GM12865 (cell line): ENCODE results near the gene HECTD1.

Experiments
- DNase-seq: peaks from one replicate; pipeline ENCODE4 v3.0.0; 2010; ENCODE audit warnings: low read depth
- H3K4me3 ChIP-seq: 2 replicates; pipeline ENCODE4 v1.5.1; 2011; ENCODE audit warnings: mild to moderate bottlenecking, low read depth, low read length, control low read depth
- CTCF ChIP-seq: IDR thresholded peaks from 2 replicates; pipeline ENCODE4 v1.5.1; 2011; ENCODE audit warnings: low read length, control low read depth, low read depth, inconsistent platforms; ENCODE audit not compliant: insufficient read depth; ENCODE audit errors: missing control alignments

The HECTD1 gene

GRCh38 chr14:31223331-31223730, 15.7 kb upstream of the HECTD1 start:
- H3K4me3 ChIP-seq, result no peak overlapping the region
- DNase-seq, result no peak
- TF ChIP-seq CTCF, result no peak

GRCh38 chr14:31222834-31223233, 15.2 kb upstream of the HECTD1 start:
- DNase-seq, result no peak
- TF ChIP-seq CTCF, result no peak

GRCh38 chr14:31221266-31221665, 13.7 kb upstream of the HECTD1 start:
- H3K4me3 ChIP-seq, result no peak overlapping the region
- TF ChIP-seq CTCF, result no peak
- no peak for DNase-seq

More at GRCh38 chr14:31222834-31223233, 15.2 kb upstream of the HECTD1 start:
- no peak overlapping the region for H3K4me3 ChIP-seq

- no peak for TF ChIP-seq CTCF
- no peak for DNase-seq
- H3K4me3 ChIP-seq, result no peak overlapping the region
Measured at GRCh38 chr14:31219169-31219568, 11.6 kb upstream of the HECTD1 start.

- no peak for DNase-seq
- no peak for TF ChIP-seq CTCF
- H3K4me3 ChIP-seq, result no peak overlapping the region
Measured at GRCh38 chr14:31216359-31216758, 8.8 kb upstream of the HECTD1 start.

- H3K4me3 ChIP-seq, result no peak overlapping the region
- DNase-seq, result no peak
- TF ChIP-seq CTCF, result no peak
Measured at GRCh38 chr14:31212893-31213292, 5.3 kb upstream of the HECTD1 start.

GRCh38 chr14:31209605-31210004, 2.0 kb upstream of the HECTD1 start:
- TF ChIP-seq CTCF, result no peak
- H3K4me3 ChIP-seq, result no peak overlapping the region
- no peak for DNase-seq
